ENCODE results near the gene ZNF710. TPM values are rescaled to one million over a fixed set of nuclear protein-coding genes. Genes with fewer than 3 reads are reported as not detected.

The ZNF710 gene
- total and polyA plus RNA-seq, 2 experiments from 2014 or later = 15.9 to 18.2 TPM

DNA sequence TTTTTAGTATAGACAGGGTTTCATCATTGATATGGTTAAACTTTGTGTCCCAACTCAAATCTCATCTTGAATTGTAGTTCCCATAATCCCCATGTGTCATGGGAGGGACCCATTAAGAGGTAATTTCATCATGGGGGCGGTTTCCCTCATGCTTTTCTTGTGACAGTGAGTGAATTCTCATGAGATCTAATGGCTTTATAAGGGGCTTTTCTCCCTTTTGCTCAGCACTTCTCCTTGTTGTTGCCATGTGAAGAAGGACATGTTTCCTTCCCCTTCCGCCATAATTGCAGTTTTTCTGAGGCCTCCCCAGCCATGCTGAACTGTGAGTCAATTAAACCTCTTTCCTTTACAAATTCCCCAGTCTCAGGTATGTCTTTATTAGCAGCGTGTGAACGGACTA is 20.2 kb upstream of the ZNF710 start:
- H2AFZ ChIP-seq = no peak overlapping the region
- 0 out of 2 replicates have a peak overlapping the region, but pooled peaks have one; percentile 29 for H3K4me2 ChIP-seq
- no peaks in the 10 kb centered on the region for H4K20me1 ChIP-seq (replicated peaks; ENCODE audit: insufficient read depth)
- no peaks in the 10 kb centered on the region; the same call in 1 of the 2 replicates for H3K36me3 ChIP-seq (ENCODE audit: insufficient read depth)
- H3K79me2 ChIP-seq (replicated peaks; ENCODE audit: insufficient read depth) = no peaks in the 10 kb centered on the region
- H3K4me3 ChIP-seq = no peak overlapping the region
- H3K4me1 ChIP-seq (ENCODE audit: insufficient read depth) = peaks cover 13% of the 10 kb centered on the region
- H3K36me3 Mint-ChIP-seq (ENCODE audit: low read depth) = peaks cover 8% of the 10 kb centered on the region; the same call in 2 of the 3 replicates
- TF ChIP-seq ZNF462 (CRISPR knock-in tag; IDR thresholded peaks at IDR 0.05) = no peak
- no peak for TF ChIP-seq NANOG (IDR thresholded peaks at IDR 0.05; ENCODE audit: borderline replicate concordance)
- no peak for TF ChIP-seq STAT1 (IDR thresholded peaks at IDR 0.05; ENCODE audit: unreplicated experiment)
- peaks cover 3% of the 10 kb centered on the region; the same call in 1 of the 2 replicates for H3F3A ChIP-seq (replicated peaks; ENCODE audit: low read depth)
- ATAC-seq (no peak), DNase-seq (ENCODE audit: low spot score) (no peak)
- no peak overlapping the region for H3K27ac Mint-ChIP-seq
- H3K9me2 ChIP-seq (ENCODE audit: insufficient read depth) = no peaks in the 10 kb centered on the region
- H3K4me1 Mint-ChIP-seq = peaks cover 20% of the 10 kb centered on the region; the same call in 2 of the 3 replicates
- no peak overlapping the region for H3K27ac ChIP-seq (ENCODE audit: low read depth)
- H3K9me3 Mint-ChIP-seq = peaks cover 33% of the 10 kb centered on the region
- H3K27me3 ChIP-seq (ENCODE audit: insufficient read depth) = peaks cover 49% of the 10 kb centered on the region
- no peak overlapping the region for H3K4me3 Mint-ChIP-seq
- H3K27me3 Mint-ChIP-seq (ENCODE audit: insufficient read depth, low read depth, poor library complexity) = peaks cover 44% of the 10 kb centered on the region

- Histone ChIP-seq H2AFZ (no peak overlapping the region), H3K36me3 (ENCODE audit: insufficient read depth) (no peaks in the 10 kb centered on the region), H3K79me2 (replicated peaks; ENCODE audit: insufficient read depth) (no peaks in the 10 kb centered on the region), H4K20me1 (replicated peaks; ENCODE audit: insufficient read depth) (no peaks in the 10 kb centered on the region), H3K9me2 (ENCODE audit: insufficient read depth) (no peaks in the 10 kb centered on the region), H3K27ac (ENCODE audit: low read depth) (peak overlapping the region; percentile 16; the same call in 1 of the 2 replicates), H3F3A (replicated peaks; ENCODE audit: low read depth) (peaks cover 3% of the 10 kb centered on the region; the same call in 1 of the 2 replicates), H3K4me3 (peak overlapping the region; percentile 2; the same call in 1 of the 2 replicates), H3K4me1 (ENCODE audit: insufficient read depth) (peaks cover 13% of the 10 kb centered on the region), H3K27me3 (ENCODE audit: insufficient read depth) (peaks cover 49% of the 10 kb centered on the region), H3K4me2 (peak overlapping the region; percentile 29)
- Mint-ChIP-seq H3K27ac (no peak overlapping the region), H3K36me3 (ENCODE audit: low read depth) (peaks cover 4% of the 10 kb centered on the region; the same call in 2 of the 3 replicates), H3K27me3 (ENCODE audit: insufficient read depth, low read depth, poor library complexity) (peaks cover 44% of the 10 kb centered on the region), H3K4me3 (no peak overlapping the region), H3K9me3 (peaks cover 19% of the 10 kb centered on the region), H3K4me1 (peaks cover 20% of the 10 kb centered on the region; the same call in 2 of the 3 replicates)
- peak; percentile 87 for DNase-seq (ENCODE audit: low spot score)
- TF ChIP-seq, protein P1, sequence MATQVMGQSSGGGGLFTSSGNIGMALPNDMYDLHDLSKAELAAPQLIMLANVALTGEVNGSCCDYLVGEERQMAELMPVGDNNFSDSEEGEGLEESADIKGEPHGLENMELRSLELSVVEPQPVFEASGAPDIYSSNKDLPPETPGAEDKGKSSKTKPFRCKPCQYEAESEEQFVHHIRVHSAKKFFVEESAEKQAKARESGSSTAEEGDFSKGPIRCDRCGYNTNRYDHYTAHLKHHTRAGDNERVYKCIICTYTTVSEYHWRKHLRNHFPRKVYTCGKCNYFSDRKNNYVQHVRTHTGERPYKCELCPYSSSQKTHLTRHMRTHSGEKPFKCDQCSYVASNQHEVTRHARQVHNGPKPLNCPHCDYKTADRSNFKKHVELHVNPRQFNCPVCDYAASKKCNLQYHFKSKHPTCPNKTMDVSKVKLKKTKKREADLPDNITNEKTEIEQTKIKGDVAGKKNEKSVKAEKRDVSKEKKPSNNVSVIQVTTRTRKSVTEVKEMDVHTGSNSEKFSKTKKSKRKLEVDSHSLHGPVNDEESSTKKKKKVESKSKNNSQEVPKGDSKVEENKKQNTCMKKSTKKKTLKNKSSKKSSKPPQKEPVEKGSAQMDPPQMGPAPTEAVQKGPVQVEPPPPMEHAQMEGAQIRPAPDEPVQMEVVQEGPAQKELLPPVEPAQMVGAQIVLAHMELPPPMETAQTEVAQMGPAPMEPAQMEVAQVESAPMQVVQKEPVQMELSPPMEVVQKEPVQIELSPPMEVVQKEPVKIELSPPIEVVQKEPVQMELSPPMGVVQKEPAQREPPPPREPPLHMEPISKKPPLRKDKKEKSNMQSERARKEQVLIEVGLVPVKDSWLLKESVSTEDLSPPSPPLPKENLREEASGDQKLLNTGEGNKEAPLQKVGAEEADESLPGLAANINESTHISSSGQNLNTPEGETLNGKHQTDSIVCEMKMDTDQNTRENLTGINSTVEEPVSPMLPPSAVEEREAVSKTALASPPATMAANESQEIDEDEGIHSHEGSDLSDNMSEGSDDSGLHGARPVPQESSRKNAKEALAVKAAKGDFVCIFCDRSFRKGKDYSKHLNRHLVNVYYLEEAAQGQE (IDR thresholded peaks at IDR 0.05; ENCODE audit: unreplicated experiment) = no peak
- peak; percentile 78 for TF ChIP-seq NANOG (IDR thresholded peaks at IDR 0.05; ENCODE audit: borderline replicate concordance)
- ATAC-seq = peak; percentile 90
Measured at GRCh38 chr15:89982315-89983055, 18.6 kb upstream of the ZNF710 start.
